K562 (cell line): ENCODE measurements around the gene PKLR. TPM values are rescaled to one million over a fixed set of nuclear protein-coding genes. Genes with fewer than 3 reads are reported as not detected.

Experiments
- ATF1 ChIP-seq, 2 experiments: fragments of 450-650 bp in 1 of 2; IDR thresholded peaks; 2 replicates each; pipeline ENCODE4 v1.6.1; 2016; ENCODE audit warnings: missing compliant biosample characterization in 1 of 2, missing genetic modification characterization in 1 of 2
- DMBX1 ChIP-seq: fragments of 250-450 bp; sonication (Bioruptor Pico); IDR thresholded peaks from 2 replicates; pipeline ENCODE4 v1.8.0; 2022; ENCODE audit warnings: inconsistent platforms, mild to moderate bottlenecking, moderate library complexity, borderline replicate concordance
- ELF2 ChIP-seq: fragments of 250-450 bp; sonication (Bioruptor Pico); IDR thresholded peaks from 2 replicates; pipeline ENCODE4 v1.5.0; 2021; ENCODE audit warnings: mild to moderate bottlenecking
- FUS ChIP-seq: fragments of 200-400 bp; formaldehyde crosslinking; optimal IDR thresholded peaks from 2 replicates; pipeline ENCODE3; 2017; ENCODE audit warnings: low read depth, low read length
- GATAD2B ChIP-seq: fragments of 450-650 bp; IDR thresholded peaks from 2 replicates; pipeline ENCODE4 v1.6.1; 2017; ENCODE audit warnings: mild to moderate bottlenecking, borderline replicate concordance
- GTF2A2 ChIP-seq: IDR thresholded peaks from 2 replicates; pipeline ENCODE4 v1.6.1; 2016; ENCODE audit warnings: mild to moderate bottlenecking, missing genetic modification characterization, missing compliant biosample characterization
- HMG20B ChIP-seq: fragments of 250-450 bp; sonication (Bioruptor Pico); IDR thresholded peaks from 2 replicates; pipeline ENCODE4 v1.5.0; 2021; ENCODE audit warnings: mild to moderate bottlenecking
- KLF1 ChIP-seq: fragments of 450-650 bp; IDR thresholded peaks from 2 replicates; pipeline ENCODE4 v1.6.1; 2016; ENCODE audit warnings: missing genetic modification characterization, missing compliant biosample characterization
- PRPF4 ChIP-seq: fragments of 200-400 bp; formaldehyde crosslinking; IDR thresholded peaks from one replicate; pipeline ENCODE4 v1.6.1; 2017; ENCODE audit warnings: low read length, low read depth, mild to moderate bottlenecking; ENCODE audit not compliant: insufficient read depth, poor library complexity, severe bottlenecking
- RFX5 ChIP-seq: IDR thresholded peaks from 2 replicates; pipeline ENCODE4 v1.6.1; 2011; ENCODE audit warnings: low read depth, mild to moderate bottlenecking, improper control_type of control experiment, low read length
- SUPT5H ChIP-seq: fragments of 450-650 bp; IDR thresholded peaks from 2 replicates; pipeline ENCODE4 v1.6.1; 2016
- TBL1XR1 ChIP-seq, 2 experiments: IDR thresholded peaks; 2 replicates each; pipeline ENCODE4 v1.6.1; 2012; ENCODE audit warnings: improper control_type of control experiment in 2 of 2, low read length in 2 of 2, mild to moderate bottlenecking in 1 of 2
- TOE1 ChIP-seq, 2 experiments: fragments of 450-650 bp in 1 of 2; sonication (generic) in 1 of 2; formaldehyde crosslinking in 1 of 2; IDR thresholded peaks; 2 replicates each; pipeline versions ENCODE4 v1.7.1 to v1.8.0; 2016 to 2022; ENCODE audit warnings: borderline replicate concordance in 2 of 2, mild to moderate bottlenecking in 2 of 2, antibody characterized with exemption in 1 of 2, inconsistent platforms in 1 of 2, low read depth in 1 of 2, missing genetic modification reagents in 1 of 2, moderate library complexity in 1 of 2
- WHSC1 ChIP-seq: IDR thresholded peaks from one replicate; pipeline ENCODE4 v1.6.1; 2012; ENCODE audit warnings: low read length, control low read depth, inconsistent platforms
- ZNF184 ChIP-seq: sonication (generic); formaldehyde crosslinking; IDR thresholded peaks from 2 replicates; pipeline ENCODE4 v1.5.0; 2020; ENCODE audit warnings: missing genetic modification reagents
- ZNF24 ChIP-seq: fragments of 450-650 bp; IDR thresholded peaks from 2 replicates; pipeline ENCODE4 v1.6.1; 2016
- polyA plus RNA-seq, 8 experiments: library from polyadenylated mRNA; depleted of rRNA in 4 of 8; stranded (reverse) in 5 of 8; unstranded in 3 of 8; fragments of >200 nt; fragmentation: Nextera tagmentation in 2 of 8; fragmentation: Illumina TruSeq in 1 of 8; extraction: Ambion mirVana in 2 of 8; extraction: Trizol in 1 of 8; gene quantifications; 2 replicates each; pipeline versions ENCODE4 v1.2.1 to v1.2.3, GENCODE V29; 2011 to 2014; ENCODE audit warnings: inconsistent platforms in 1 of 8, missing spikeins in 1 of 8
- total RNA-seq, 7 experiments: library from RNA; depleted of rRNA in 6 of 7; stranded (reverse); fragments of >200 nt in 6 of 7; fragmentation: Illumina TruSeq in 2 of 7; extraction: Trizol in 2 of 7; gene quantifications; 2 replicates each; pipeline versions ENCODE4 v1.2.1 to v1.2.3, GENCODE V29; 2011 to 2021; ENCODE audit warnings: low replicate concordance in 1 of 7
- TF ChIP-seq, protein P1 (sequence below): sonication (generic); formaldehyde crosslinking; IDR thresholded peaks from 2 replicates; pipeline ENCODE4 v1.8.0; 2022; ENCODE audit warnings: missing genetic modification reagents, mild to moderate bottlenecking, borderline replicate concordance
- TF ChIP-seq, protein P2 (sequence below), 2 experiments: fragments of 450-650 bp; IDR thresholded peaks; 2 replicates each; pipeline ENCODE4 v1.6.1; 2016; ENCODE audit warnings: mild to moderate bottlenecking in 2 of 2, borderline replicate concordance in 1 of 2, low read depth in 1 of 2, moderate library complexity in 1 of 2

Gene PKLR
- total and polyA plus RNA-seq, 9 of the 15 experiments (the other 6 are each of a cell fraction or from before 2014, with no cell fraction given) = 10.7 to 78.4 (median 38.2) TPM

DNA sequence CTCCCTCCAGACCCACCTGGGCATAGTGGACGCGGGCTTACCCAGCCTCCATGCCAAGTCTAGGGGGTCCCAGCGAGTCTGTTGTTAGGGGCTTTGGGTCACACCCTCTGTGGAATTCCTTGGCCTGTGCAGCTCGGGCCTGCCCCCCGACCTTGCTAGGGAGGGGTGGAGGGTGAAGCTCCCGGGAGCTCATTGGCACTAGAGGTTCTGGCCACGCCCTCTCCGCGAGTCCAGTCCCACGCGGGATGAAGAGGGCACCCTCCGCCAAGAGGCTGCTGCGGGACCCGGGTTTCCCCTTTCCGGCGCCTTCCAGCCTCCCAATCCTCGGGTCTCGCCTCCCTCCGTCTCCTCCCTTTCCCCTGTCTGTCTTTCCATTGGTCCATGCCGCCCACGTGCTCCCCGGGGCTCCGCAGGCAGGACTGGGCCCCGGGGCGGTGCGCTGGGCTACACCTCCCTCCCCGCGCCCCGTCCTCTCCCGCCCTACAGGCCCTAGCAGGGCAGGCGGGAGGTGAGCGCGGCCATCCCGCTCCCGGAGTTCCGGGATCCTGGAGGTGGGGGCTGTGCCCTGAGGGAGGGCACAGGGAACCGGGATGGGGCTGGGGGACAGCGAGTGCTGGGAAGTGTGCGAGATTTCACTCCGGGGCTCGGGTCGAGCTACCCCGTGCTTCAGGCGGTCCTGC is 22.9 kb upstream of the PKLR start (continued):
- no peak for TF ChIP-seq HMG20B
- TF ChIP-seq ELF2 (CRISPR knock-in tag) = no peak
- TF ChIP-seq RFX5 = no peak
- TF ChIP-seq PRPF4 = no peak
- no peak for TF ChIP-seq KLF1 (tag)
- TF ChIP-seq, protein P1, sequence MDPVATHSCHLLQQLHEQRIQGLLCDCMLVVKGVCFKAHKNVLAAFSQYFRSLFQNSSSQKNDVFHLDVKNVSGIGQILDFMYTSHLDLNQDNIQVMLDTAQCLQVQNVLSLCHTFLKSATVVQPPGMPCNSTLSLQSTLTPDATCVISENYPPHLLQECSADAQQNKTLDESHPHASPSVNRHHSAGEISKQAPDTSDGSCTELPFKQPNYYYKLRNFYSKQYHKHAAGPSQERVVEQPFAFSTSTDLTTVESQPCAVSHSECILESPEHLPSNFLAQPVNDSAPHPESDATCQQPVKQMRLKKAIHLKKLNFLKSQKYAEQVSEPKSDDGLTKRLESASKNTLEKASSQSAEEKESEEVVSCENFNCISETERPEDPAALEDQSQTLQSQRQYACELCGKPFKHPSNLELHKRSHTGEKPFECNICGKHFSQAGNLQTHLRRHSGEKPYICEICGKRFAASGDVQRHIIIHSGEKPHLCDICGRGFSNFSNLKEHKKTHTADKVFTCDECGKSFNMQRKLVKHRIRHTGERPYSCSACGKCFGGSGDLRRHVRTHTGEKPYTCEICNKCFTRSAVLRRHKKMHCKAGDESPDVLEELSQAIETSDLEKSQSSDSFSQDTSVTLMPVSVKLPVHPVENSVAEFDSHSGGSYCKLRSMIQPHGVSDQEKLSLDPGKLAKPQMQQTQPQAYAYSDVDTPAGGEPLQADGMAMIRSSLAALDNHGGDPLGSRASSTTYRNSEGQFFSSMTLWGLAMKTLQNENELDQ (CRISPR knock-in tag) = no peak
- 0 out of 2 replicates have a peak, but pooled peaks have one; percentile 9 for TF ChIP-seq TOE1 (IDR thresholded peaks at IDR 0.05; ENCODE audit: borderline replicate concordance)
- TF ChIP-seq TOE1 (CRISPR knock-in tag; IDR thresholded peaks at IDR 0.05; ENCODE audit: borderline replicate concordance, low read depth) = no peak
- TF ChIP-seq DMBX1 (CRISPR knock-in tag) = no peak
- no peak for TF ChIP-seq GATAD2B
- no peak for TF ChIP-seq FUS
- TF ChIP-seq TBL1XR1 (IDR thresholded peaks at IDR 0.05; ENCODE audit: low read length in 2 of 2) = no peak
- no peak for TF ChIP-seq ZNF184
- TF ChIP-seq, protein P2, sequence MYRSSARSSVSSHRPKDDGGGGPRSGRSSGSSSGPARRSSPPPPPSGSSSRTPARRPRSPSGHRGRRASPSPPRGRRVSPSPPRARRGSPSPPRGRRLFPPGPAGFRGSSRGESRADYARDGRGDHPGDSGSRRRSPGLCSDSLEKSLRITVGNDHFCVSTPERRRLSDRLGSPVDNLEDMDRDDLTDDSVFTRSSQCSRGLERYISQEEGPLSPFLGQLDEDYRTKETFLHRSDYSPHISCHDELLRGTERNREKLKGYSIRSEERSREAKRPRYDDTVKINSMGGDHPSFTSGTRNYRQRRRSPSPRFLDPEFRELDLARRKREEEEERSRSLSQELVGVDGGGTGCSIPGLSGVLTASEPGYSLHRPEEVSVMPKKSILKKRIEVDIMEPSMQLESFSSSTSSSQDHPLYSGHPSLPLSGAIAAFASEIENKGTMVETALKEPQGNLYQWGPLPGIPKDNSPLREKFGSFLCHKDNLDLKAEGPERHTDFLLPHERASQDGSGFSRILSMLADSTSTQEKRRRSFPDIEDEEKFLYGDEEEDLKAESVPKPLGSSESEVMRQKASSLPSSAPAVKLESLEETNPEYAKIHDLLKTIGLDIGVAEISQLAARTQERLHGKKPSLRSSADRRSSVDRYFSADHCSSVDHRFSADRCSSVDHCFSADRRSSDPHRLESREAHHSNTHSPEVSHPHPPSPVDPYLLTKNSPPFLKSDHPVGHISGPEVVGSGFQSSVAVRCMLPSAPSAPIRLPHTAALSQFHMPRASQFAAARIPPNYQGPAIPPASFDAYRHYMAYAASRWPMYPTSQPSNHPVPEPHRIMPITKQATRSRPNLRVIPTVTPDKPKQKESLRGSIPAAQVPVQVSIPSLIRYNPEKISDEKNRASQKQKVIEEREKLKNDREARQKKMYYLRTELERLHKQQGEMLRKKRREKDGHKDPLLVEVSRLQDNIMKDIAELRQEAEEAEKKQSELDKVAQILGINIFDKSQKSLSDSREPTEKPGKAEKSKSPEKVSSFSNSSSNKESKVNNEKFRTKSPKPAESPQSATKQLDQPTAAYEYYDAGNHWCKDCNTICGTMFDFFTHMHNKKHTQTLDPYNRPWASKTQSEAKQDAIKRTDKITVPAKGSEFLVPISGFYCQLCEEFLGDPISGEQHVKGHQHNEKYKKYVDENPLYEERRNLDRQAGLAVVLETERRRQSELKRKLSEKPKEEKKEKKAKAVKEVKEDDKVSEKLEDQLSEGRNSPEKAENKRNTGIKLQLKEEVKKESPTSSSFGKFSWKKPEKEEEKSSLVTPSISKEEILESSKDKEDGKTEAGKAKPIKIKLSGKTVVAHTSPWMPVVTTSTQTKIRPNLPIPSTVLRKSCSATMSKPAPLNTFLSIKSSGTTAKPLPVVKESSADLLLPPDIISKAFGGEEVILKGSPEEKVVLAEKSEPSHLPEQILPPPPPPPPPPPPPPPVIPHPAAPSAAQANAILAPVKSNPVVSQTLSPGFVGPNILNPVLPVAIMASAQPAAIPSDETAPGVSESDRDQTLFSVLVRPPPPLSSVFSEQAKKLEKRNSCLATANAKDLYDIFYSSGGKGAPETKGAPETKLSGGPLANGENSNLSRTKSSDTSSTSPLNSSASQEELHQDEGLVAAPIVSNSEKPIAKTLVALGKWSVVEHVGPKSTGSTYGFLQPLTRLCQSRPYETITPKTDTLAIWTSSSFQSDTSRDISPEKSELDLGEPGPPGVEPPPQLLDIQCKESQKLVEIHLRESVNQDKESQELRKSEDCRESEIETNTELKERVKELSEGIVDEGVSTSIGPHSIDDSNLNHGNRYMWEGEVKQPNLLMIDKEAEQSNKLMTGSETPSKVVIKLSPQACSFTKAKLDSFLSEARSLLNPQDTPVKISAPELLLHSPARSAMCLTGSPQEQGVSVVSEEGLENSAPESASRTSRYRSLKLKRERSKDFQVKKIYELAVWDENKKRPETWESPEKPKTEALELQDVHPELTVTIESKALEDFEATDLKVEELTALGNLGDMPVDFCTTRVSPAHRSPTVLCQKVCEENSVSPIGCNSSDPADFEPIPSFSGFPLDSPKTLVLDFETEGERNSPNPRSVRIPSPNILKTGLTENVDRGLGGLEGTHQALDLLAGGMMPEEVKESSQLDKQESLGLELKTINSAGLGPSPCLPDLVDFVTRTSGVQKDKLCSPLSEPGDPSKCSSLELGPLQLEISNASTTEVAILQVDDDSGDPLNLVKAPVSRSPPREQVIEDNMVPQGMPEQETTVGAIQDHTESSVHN (IDR thresholded peaks at IDR 0.05; ENCODE audit: borderline replicate concordance in 1 of 2, low read depth in 1 of 2) = no peak
- no peak for TF ChIP-seq GTF2A2
- peak; percentile 78 for TF ChIP-seq SUPT5H
- no peak for TF ChIP-seq ZNF24
- TF ChIP-seq WHSC1 = no peak
- TF ChIP-seq ATF1 (CRISPR knock-in tag; IDR thresholded peaks at IDR 0.05) = no peak
- no peak for TF ChIP-seq ATF1 (tag; IDR thresholded peaks at IDR 0.05)
